SU-DHL-6 (cell line): Measurements from ENCODE around the gene PPP1R12B.
"Not testable (repeated sequence)": the region's sequence is repeated elsewhere in the genome, so short reads cannot be mapped to it uniquely, and the experiment has no call there.

Experiments used
- H2AFZ ChIP-seq: fragments of 200-600 bp; sonication (generic); 2 replicates; pipeline ENCODE4 v1.6.1; 2014; ENCODE audit warnings: low read depth, mild to moderate bottlenecking, moderate library complexity, mixed read lengths, antibody characterized with exemption, low read length; ENCODE audit not compliant: severe bottlenecking
- H3F3A ChIP-seq: fragments of 200-600 bp; shearing (Covaris generic); 2 replicates; pipeline ENCODE4 v1.6.0; 2016; ENCODE audit warnings: antibody characterized with exemption, mild to moderate bottlenecking; ENCODE audit not compliant: insufficient read depth
- H3K27ac ChIP-seq: fragments of 200-600 bp; sonication (generic); 2 replicates; pipeline ENCODE4 v1.5.1; 2016; ENCODE audit warnings: low read depth, mild to moderate bottlenecking, low read length, moderate library complexity, mixed read lengths
- H3K27me3 ChIP-seq: fragments of 200-600 bp; sonication (generic), shearing (Covaris generic); 2 replicates; pipeline ENCODE4 v1.6.0; 2014; ENCODE audit warnings: mild to moderate bottlenecking, low read length
- H3K36me3 ChIP-seq: fragments of 200-600 bp; sonication (generic); 2 replicates; pipeline ENCODE4 v1.6.1; 2014; ENCODE audit warnings: mild to moderate bottlenecking, low read length, mixed read lengths
- H3K4me2 ChIP-seq: fragments of 300-600, 200-600 bp; shearing (Covaris generic), sonication (generic); 2 replicates; pipeline ENCODE4 v1.6.0; 2014; ENCODE audit warnings: low read length, low read depth, mild to moderate bottlenecking; ENCODE audit not compliant: poor library complexity, severe bottlenecking
- H3K4me3 ChIP-seq: fragments of 200-600 bp; sonication (generic); 2 replicates; pipeline ENCODE4 v1.5.1; 2014; ENCODE audit warnings: antibody characterized with exemption, low read length, mild to moderate bottlenecking, mixed read lengths; ENCODE audit not compliant: insufficient read depth, poor library complexity, severe bottlenecking
- H3K79me2 ChIP-seq: fragments of 200-600 bp; sonication (generic); 2 replicates; pipeline ENCODE4 v1.6.1; 2014; ENCODE audit warnings: mild to moderate bottlenecking, low read length, moderate library complexity; ENCODE audit not compliant: insufficient read depth
- H3K9ac ChIP-seq: fragments of 200-600 bp; sonication (generic); 2 replicates; pipeline ENCODE4 v1.7.0; 2014; ENCODE audit warnings: mild to moderate bottlenecking, low read length
- H3K9me2 ChIP-seq: fragments of 200-600 bp; sonication (generic); replicated peaks from 2 replicates; pipeline ENCODE4 v1.6.1; 2014; ENCODE audit warnings: low read length; ENCODE audit not compliant: insufficient read depth
- H3K9me3 ChIP-seq: fragments of 200-600 bp; sonication (generic); 2 replicates; pipeline ENCODE4 v1.6.1; 2014; ENCODE audit warnings: low read length, mixed read lengths; ENCODE audit not compliant: insufficient read depth
- H4K20me1 ChIP-seq: fragments of 200-600 bp; sonication (generic); 2 replicates; pipeline ENCODE4 v1.6.1; 2014; ENCODE audit warnings: low read depth, mild to moderate bottlenecking, antibody characterized with exemption, low read length, moderate library complexity, mixed read lengths
- EZH2phosphoT487 ChIP-seq: fragments of 200-600 bp; sonication (generic), shearing (Covaris generic); conservative IDR thresholded peaks from 2 replicates; pipeline ENCODE4 v1.6.1; 2018; ENCODE audit warnings: mild to moderate bottlenecking, antibody characterized with exemption, low read length, moderate library complexity, mixed read lengths

PPP1R12B gene

GRCh38 chr1:202469123-202469522 lies 120.6 kb downstream of the PPP1R12B start:
- H3K36me3 ChIP-seq, H3K4me2 ChIP-seq, H3K27ac ChIP-seq: not testable (repeated sequence)

GRCh38 chr1:202471246-202471645 lies 122.7 kb downstream of the PPP1R12B start:
- no peaks in the 10 kb centered on the region for H3K36me3 ChIP-seq
- no peak overlapping the region for H2AFZ ChIP-seq
- no peak overlapping the region for H3K4me3 ChIP-seq
- H3F3A ChIP-seq = no peaks in the 10 kb centered on the region
- no peak overlapping the region for H3K9ac ChIP-seq
- no peak overlapping the region for H3K4me2 ChIP-seq
- H3K27ac ChIP-seq = no peak overlapping the region
- no peaks in the 10 kb centered on the region for H4K20me1 ChIP-seq
- TF ChIP-seq EZH2phosphoT487 = no peak
- H3K79me2 ChIP-seq = no peaks in the 10 kb centered on the region
- H3K27me3 ChIP-seq = no peaks in the 10 kb centered on the region
- H3K9me3 ChIP-seq = no peaks in the 10 kb centered on the region
- H3K9me2 ChIP-seq = no peaks in the 10 kb centered on the region

More at GRCh38 chr1:202469123-202469522, 120.6 kb downstream of the PPP1R12B start:
- not testable (repeated sequence) for H3K4me3 ChIP-seq, H3K27me3 ChIP-seq, H3F3A ChIP-seq, H4K20me1 ChIP-seq, H3K9ac ChIP-seq, H3K9me3 ChIP-seq, H2AFZ ChIP-seq, H3K79me2 ChIP-seq, H3K9me2 ChIP-seq

GRCh38 chr1:202472347-202473124 lies 124.0 kb downstream of the PPP1R12B start:
- H3K79me2 ChIP-seq, H3F3A ChIP-seq, H4K20me1 ChIP-seq, H3K9me2 ChIP-seq, H3K27ac ChIP-seq, H3K36me3 ChIP-seq, H3K9ac ChIP-seq, H3K4me3 ChIP-seq, H3K9me3 ChIP-seq, H3K27me3 ChIP-seq, H2AFZ ChIP-seq, H3K4me2 ChIP-seq: not testable (repeated sequence)

GRCh38 chr1:202473266-202474045 lies 125.0 kb downstream of the PPP1R12B start:
- not testable (repeated sequence) for H3K36me3 ChIP-seq, H3K27me3 ChIP-seq, H4K20me1 ChIP-seq, H3K9me2 ChIP-seq, H3K4me2 ChIP-seq, H3K9me3 ChIP-seq, H3F3A ChIP-seq, H3K79me2 ChIP-seq, H3K27ac ChIP-seq, H3K9ac ChIP-seq, H2AFZ ChIP-seq, H3K4me3 ChIP-seq

GRCh38 chr1:202479661-202480060 lies 131.2 kb downstream of the PPP1R12B start:
- not testable (repeated sequence) for H3K9ac ChIP-seq, H3K36me3 ChIP-seq, H3K27ac ChIP-seq, H3K79me2 ChIP-seq, H2AFZ ChIP-seq, H3K27me3 ChIP-seq, H4K20me1 ChIP-seq, H3K4me2 ChIP-seq, H3K4me3 ChIP-seq, H3F3A ChIP-seq, H3K9me3 ChIP-seq, H3K9me2 ChIP-seq

GRCh38 chr1:202480640-202481039 lies 132.1 kb downstream of the PPP1R12B start:
- not testable (repeated sequence) for H4K20me1 ChIP-seq, H3K79me2 ChIP-seq, H3F3A ChIP-seq, H3K9ac ChIP-seq, H3K9me2 ChIP-seq, H3K27me3 ChIP-seq, H3K4me2 ChIP-seq, H2AFZ ChIP-seq, H3K4me3 ChIP-seq, H3K27ac ChIP-seq, H3K36me3 ChIP-seq
- H3K9me3 ChIP-seq = peaks cover 10% of the 10 kb centered on the region; the same call in 1 of the 2 replicates

GRCh38 chr1:202483362-202483761 lies 134.9 kb downstream of the PPP1R12B start:
- H3K27ac ChIP-seq = peak overlapping the region; percentile 77; the same call in 1 of the 2 replicates
- not testable (repeated sequence) for H3K27me3 ChIP-seq

More at GRCh38 chr1:202483362-202483761, 134.9 kb downstream of the PPP1R12B start:
- Histone ChIP-seq H3K9me3 (peaks cover 10% of the 10 kb centered on the region; the same call in 1 of the 2 replicates), H3K4me2 (peak overlapping the region; percentile 73), H3K4me3 (peak overlapping the region; percentile 17)
- H3F3A ChIP-seq, H3K36me3 ChIP-seq, H3K79me2 ChIP-seq, H3K9me2 ChIP-seq, H2AFZ ChIP-seq, H4K20me1 ChIP-seq, H3K9ac ChIP-seq: not testable (repeated sequence)
